DMS53 treated with DMSO at 0.1 percent for 48 hours (cell line): Measurements from ENCODE around the gene SH2D1B.
"Not testable (repeated sequence)": the region's sequence is repeated elsewhere in the genome, so short reads cannot be mapped to it uniquely, and the experiment has no call there.

Source experiments
- DNase-seq: peaks from one replicate; lab custom pipeline; 2025; ENCODE audit not compliant: unreplicated experiment; lab: John Stamatoyannopoulos, UW

The SH2D1B gene

GRCh38 chr1:162412002-162412401 lies at the start of gene SH2D1B:
Gene SH2D1B (minus strand): TSS chr1:162412136. CDS start chr1:162412016, 120 bp downstream.
- DNase-seq = no peak

DNA sequence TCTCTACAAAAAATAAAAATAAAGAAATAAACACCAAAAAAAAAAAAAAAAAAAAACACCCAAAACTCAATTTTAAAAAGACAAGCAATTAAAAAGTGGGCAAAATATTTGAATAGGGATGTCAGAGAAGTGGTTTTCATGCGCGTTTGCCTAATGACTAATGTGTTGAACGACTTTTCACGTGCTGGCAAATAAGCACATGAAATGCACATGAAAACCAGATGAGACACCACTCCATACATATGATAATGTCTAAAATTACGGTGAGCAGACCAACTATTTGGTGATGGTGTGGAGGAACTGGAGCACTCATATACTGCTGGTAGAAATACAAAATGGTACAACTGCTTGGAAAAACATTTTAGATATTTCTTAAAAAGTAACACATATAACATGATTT lies 46.3 kb upstream of the SH2D1B start:
- peak; percentile 33 for DNase-seq

DNA sequence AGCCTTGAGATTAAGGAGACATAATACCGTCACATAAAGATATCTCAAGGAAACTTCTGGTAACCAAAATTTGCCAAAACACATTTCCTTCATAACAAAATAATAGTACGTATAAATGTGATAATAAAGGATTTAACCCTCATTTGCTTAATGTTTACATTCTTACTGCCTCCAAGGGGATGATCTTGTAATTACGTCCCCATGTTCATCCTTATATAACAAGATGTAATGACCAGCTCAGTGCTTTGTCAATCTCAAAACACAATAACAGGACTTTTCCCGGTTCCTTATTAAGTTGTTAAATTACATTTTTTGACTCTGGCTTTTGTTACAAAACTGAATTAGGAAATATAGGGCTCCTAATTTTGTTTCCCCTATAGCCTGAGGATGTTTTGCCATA lies 44.4 kb upstream of the SH2D1B start:
- DNase-seq = no peak

GRCh38 chr1:162454361-162454760 lies 42.4 kb upstream of the SH2D1B start:
- not testable (repeated sequence) for DNase-seq

DNA sequence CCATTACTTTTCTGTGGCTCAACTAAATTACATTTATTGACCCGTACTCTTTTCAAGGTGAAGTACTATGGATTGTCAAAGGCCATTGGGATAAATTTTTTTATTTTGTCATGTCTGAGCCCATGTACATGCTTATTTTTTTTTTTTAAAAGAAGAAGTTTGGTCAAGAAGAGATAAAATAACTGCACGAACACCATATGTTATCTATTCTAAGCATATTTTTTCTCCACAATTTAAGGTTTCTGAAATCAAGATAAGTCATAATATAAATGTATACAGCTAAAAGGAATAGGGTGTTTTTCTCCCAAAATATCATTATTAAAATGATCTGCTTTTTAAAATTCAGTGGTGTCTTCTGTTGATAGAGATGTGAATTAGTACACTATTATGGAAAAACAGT lies 35.0 kb upstream of the SH2D1B start:
- no peak for DNase-seq

DNA sequence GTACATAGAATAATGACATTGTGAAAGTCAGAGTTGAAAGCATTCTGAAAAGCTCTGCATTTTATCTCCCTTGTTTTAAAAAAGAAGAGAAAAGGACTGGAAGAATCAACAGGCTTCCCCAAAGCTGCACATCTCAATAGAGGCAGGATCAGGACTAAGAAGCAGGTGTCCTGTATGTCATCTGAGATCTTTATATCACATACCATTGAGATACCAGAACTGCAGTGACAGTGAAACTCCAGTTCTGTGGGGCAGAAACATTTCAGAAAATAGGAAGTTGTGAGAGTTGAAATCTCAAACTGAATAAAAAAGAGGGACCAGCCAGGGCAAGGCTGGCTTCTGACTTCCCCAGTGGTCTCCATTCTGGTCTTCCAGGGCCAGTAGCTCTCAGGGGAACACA lies 33.0 kb upstream of the SH2D1B start:
- no peak for DNase-seq

- not testable (repeated sequence) for DNase-seq
Measured at GRCh38 chr1:162432977-162433713, 21.2 kb upstream of the SH2D1B start.

GRCh38 chr1:162430583-162430982 lies 18.6 kb upstream of the SH2D1B start:
- DNase-seq = no peak

GRCh38 chr1:162422662-162423375 lies 10.9 kb upstream of the SH2D1B start:
- DNase-seq = no peak

GRCh38 chr1:162421258-162422164 lies 9.6 kb upstream of the SH2D1B start:
- DNase-seq = no peak

DNA sequence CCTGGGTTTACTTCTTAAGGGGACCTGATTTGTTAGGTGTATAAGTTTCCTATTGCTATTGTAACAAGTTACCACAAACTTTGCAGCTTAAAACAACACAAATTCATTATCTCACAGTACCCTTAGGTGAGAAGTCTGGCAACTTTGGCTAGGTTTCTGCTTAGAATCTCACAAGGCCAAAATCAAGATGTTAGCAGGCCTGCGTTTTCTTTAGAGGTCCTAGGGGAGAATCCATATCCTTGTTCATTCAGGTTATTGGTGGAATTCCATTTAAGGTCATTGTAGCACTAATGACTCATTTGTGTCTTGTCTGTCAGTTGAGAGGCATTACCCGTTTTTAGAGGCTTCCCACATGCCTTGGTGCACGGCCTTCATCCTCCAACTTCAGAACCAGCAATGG lies 8.2 kb upstream of the SH2D1B start:
- DNase-seq = no peak

DNA sequence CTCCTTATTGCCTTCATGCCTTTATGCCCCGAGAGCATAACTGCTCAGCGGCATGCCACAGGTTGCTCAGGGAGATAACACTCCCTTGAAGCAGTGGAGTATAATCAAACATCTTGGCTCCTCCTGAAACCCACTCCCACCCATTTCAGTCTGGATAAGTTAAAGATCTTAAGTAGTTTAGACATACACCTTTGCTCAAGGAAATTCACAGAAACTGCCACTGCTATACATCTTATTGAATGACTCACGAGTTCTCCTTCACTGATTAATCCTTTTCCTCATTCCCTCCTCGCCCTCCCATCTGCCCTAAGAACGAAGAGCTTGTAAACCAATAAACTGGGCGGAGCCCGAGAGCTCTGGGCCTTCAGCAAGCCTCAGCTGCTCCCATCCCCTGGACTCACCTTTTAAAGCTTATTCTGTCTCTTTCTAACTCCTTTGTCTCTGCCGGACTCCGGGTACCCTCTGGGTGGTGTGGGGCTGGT lies 7.6 kb upstream of the SH2D1B start:
- DNase-seq = not testable (repeated sequence)

- DNase-seq = not testable (repeated sequence)
Measured at GRCh38 chr1:162418584-162418983, 6.6 kb upstream of the SH2D1B start.

- DNase-seq = no peak
Measured at GRCh38 chr1:162417650-162418049, 5.7 kb upstream of the SH2D1B start.

DNA sequence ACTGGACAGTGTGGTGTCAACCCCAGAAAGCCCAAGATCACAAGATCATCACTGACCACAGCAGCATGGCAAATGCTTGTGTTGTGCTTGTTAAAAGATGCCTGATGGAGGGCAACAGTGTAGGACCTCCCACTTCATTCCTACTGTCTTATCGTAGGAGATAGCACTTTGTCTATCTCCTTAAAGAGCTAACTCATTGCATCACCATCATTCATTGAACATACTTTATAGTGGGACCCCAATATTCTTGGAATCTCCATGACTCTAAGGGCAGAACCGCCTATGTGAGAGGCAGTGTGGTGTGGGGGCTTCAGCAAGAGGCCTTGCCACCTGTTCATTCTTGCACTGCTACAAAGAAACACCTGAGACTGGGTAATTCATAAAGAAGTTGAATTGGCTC lies 5.0 kb upstream of the SH2D1B start:
- DNase-seq = no peak

DNA sequence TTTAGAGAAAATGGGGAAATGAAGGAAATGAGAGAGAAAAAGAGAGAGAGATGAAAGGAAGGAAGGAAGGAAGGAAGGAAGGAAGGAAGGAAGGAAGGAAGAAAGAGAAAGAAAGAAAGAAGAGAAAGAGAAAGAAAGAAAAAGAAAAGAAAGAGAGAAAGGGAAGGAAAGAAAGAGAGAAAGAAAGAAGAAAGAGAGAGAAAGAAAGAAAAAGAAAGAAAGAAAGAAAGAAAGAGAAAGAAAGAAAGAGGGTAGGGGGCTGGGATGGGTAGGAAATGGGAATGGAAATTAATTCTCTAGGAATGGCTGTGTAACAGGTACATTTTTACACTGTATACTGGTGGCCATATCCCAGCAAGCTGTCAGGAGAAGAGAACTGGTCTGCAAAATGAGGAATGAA lies 4.3 kb upstream of the SH2D1B start:
- no peak for DNase-seq

GRCh38 chr1:162407539-162407938 lies 4.4 kb downstream of the SH2D1B start:
- no peak for DNase-seq

DNA sequence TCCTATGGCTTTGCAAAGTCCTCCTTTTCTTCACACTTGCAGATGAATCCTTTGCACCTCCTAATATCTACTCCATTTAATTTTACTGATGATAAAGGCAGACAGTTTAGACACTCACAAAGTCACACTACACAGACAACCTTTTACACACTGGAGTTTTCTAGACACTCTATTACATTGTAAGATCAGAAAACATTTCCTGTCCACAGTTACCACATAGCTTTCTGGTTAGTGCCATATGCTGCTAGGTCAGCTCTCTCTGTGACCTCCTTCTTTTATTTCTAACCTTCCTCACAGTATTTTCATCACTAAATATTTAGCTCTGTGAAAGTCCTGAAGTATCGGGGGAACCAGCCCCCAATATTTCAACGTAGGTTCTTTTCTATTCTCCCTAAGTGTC lies 5.1 kb downstream of the SH2D1B start:
- no peak for DNase-seq

DNA sequence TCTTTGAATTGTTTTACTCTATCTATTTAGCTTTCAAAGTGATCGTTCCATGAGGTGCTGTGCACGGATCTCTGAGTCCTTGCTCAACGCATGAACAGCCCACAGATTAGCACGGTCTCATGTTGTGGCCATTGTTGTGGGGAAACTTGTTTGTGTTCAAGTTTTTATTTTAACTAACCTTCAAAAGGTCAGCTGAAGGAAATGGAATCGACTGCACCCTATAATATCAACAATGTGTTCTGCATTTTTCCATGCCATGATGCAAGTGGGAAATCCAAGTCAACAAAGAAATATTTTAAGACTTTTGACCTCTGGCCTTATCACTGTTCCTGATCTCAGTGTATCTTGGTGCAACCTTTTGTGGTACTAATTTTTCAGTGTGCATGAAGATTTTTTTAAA lies 6.1 kb downstream of the SH2D1B start:
- no peak for DNase-seq

DNA sequence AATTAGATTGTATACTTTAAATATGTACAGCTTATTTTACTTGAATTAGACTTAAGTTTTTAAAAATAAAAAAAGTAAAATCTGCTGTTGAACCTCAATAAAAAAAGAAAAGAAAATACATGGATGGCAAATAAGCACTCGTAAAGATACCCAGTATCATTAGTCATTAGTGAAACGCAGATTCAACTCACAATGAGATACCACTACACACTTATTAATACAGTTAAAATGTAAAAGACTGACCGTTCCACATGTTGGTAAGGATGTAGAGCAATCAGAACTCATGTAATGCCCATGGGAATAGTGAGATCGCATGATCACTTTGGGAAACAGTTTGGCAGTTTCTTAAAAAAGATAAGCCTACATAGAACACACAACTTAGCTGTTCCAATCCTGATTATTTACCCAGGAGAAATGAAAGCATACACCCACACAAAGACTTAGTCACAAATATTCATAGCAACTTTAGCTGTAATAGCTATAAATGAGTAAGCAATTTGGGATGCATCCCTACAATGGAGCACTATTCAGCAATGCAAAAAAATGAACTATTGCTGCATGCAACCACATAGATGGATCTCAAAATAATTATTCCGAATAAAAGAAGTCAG lies 7.3 kb downstream of the SH2D1B start:
- no peak for DNase-seq

DNA sequence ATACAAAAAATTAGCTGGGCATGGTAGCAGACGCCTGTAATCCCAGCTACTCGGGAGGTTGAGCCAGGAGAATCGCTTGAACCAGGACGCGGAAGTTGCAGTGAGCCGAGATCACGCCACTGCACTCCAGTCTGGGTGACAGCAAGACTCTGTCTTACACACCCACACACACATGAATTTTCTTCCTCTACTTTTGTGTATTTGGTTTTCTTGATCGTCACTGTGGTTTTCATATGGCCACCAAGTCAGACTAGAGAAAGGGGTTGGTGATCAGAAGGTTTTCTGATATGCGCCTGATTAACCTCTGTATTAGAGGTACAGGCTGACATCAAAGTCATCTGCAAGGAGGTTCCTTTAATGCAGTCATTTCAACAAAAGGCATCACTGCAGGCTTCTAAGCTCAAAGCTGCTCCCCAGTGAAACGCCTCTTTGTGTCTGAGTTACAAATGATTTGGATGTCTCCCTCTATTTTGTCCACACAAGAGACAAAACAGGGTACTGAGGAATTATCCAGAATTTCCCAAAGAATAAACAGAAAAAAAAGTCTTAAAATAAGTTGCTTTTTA lies 11.1 kb downstream of the SH2D1B start:
- DNase-seq = no peak
